ENCODE data around the gene SEL1L3.

DNA sequence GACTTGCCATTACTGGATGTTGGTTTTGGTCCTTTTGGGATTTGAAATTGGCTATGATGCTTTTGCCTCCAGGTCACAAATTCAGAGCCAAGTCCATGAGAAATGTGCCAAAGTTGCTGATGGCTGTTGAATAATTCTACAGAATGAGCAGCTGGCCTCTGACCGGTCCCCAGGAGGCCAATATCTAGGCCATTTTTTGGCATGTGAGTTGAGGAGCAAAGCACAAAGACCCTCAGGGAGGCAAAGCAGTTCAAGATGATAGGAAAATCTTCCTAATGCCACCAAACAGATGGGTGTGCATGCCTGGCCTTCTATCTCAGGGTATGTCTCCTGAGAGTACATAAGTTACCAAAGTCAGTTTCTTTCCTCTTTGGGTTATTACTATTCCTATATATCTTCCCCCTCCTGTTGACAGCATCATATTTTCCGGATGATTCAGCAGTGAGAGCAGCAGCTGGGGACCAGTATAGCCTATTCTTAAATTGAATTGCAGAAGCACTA lies 44.4 kb downstream of the SEL1L3 start:
- TF ChIP-seq, protein P1, sequence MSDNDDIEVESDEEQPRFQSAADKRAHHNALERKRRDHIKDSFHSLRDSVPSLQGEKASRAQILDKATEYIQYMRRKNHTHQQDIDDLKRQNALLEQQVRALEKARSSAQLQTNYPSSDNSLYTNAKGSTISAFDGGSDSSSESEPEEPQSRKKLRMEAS (IDR thresholded peaks at IDR 0.05; ENCODE audit: insufficient read depth, insufficient read length): no peak
- TF ChIP-seq, protein P2, sequence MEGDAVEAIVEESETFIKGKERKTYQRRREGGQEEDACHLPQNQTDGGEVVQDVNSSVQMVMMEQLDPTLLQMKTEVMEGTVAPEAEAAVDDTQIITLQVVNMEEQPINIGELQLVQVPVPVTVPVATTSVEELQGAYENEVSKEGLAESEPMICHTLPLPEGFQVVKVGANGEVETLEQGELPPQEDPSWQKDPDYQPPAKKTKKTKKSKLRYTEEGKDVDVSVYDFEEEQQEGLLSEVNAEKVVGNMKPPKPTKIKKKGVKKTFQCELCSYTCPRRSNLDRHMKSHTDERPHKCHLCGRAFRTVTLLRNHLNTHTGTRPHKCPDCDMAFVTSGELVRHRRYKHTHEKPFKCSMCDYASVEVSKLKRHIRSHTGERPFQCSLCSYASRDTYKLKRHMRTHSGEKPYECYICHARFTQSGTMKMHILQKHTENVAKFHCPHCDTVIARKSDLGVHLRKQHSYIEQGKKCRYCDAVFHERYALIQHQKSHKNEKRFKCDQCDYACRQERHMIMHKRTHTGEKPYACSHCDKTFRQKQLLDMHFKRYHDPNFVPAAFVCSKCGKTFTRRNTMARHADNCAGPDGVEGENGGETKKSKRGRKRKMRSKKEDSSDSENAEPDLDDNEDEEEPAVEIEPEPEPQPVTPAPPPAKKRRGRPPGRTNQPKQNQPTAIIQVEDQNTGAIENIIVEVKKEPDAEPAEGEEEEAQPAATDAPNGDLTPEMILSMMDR (IDR thresholded peaks at IDR 0.05; ENCODE audit: extremely low read depth in 1 of 2, insufficient read depth in 1 of 2, low read depth in 1 of 2, low read length in 2 of 2): no peak
- TF ChIP-seq POLR2A (IDR thresholded peaks at IDR 0.05; ENCODE audit: low read depth, low read length): no peak
- no peak for TF ChIP-seq JUN (IDR thresholded peaks at IDR 0.05; ENCODE audit: borderline replicate concordance, insufficient read depth, insufficient read length, low read depth)
- TF ChIP-seq EZH2 (IDR thresholded peaks at IDR 0.05; ENCODE audit: borderline replicate concordance, low read depth, low read length, severe bottlenecking): no peak
- TF ChIP-seq GATA2 (IDR thresholded peaks at IDR 0.05; ENCODE audit: insufficient read depth, insufficient read length, low read depth, low read length): no peak
- TF ChIP-seq POLR2AphosphoS5 (IDR thresholded peaks at IDR 0.05; ENCODE audit: insufficient read depth, low read depth, low read length): no peak
- TF ChIP-seq MYC (IDR thresholded peaks at IDR 0.05; ENCODE audit: low read depth, low read length): no peak

All from endothelial cell of umbilical vein (primary cell).